B cell (primary cell): Measurements from ENCODE around the gene AQP12B. TPM values are rescaled to one million over a fixed set of nuclear protein-coding genes. Genes with fewer than 3 reads are reported as not detected.

Source experiments
- ATAC-seq: fragments of 200-7000 bp; cut with Tn5 transposase; one replicate; pipeline ENCODE4 v1.10.0; 2021; ENCODE audit warnings: low read depth, mild to moderate bottlenecking, moderate number of reproducible peaks, moderate library complexity
- CTCF ChIA-PET: fragments of 350-600 bp; sonication (Branson Sonifier 250); formaldehyde crosslinking; loops from one replicate; lab custom pipeline; 2021; ENCODE audit warnings: antibody characterized with exemption, inconsistent platforms; lab: Charles Lee
- POLR2A ChIA-PET: fragments of 350-600 bp; sonication (Branson Sonifier 250); formaldehyde crosslinking; loops from one replicate; lab custom pipeline; 2021; ENCODE audit warnings: antibody characterized with exemption; lab: Charles Lee
- DNase-seq: peaks from one replicate; pipeline ENCODE4 v3.0.0; 2013
- H2AFZ ChIP-seq: 2 replicates; pipeline ENCODE4 v1.6.1; 2012; ENCODE audit warnings: mild to moderate bottlenecking, low read depth, low read length; ENCODE audit not compliant: insufficient read depth, poor library complexity, severe bottlenecking
- H3K27ac ChIP-seq, 2 donors: 1 replicate in 1 of 2; 2 replicates in 1 of 2; pipeline ENCODE4 v1.5.1; 2012 to 2013; ENCODE audit warnings: low read length in 2 of 2, mild to moderate bottlenecking in 2 of 2, moderate library complexity in 1 of 2
- H3K27me3 ChIP-seq, 4 experiments: fragments of 200-600 bp in 1 of 4; sonication (generic) in 1 of 4; replicated peaks in 1 of 4; 1 replicate in 2 of 4; 2 replicates in 2 of 4; pipeline versions ENCODE4 v1.6.1 to v1.7.0; 2013 to 2016; ENCODE audit warnings: low read length in 3 of 4, mild to moderate bottlenecking in 2 of 4, mixed read lengths in 1 of 4, moderate library complexity in 1 of 4; ENCODE audit not compliant: insufficient read depth in 4 of 4, control insufficient read depth in 3 of 4; ENCODE audit errors: control extremely low read depth in 1 of 4
- H3K36me3 ChIP-seq, 2 experiments: replicated peaks in 1 of 2; 1 replicate in 1 of 2; 2 replicates in 1 of 2; pipeline versions ENCODE4 v1.6.1 to v1.7.1; 2013; ENCODE audit warnings: low read length in 1 of 2; ENCODE audit not compliant: insufficient read depth in 2 of 2, control insufficient read depth in 1 of 2; ENCODE audit errors: control extremely low read depth in 1 of 2, extremely low read depth in 1 of 2
- H3K4me1 ChIP-seq, 2 donors: fragments of 200-600 bp in 1 of 2; sonication (generic) in 1 of 2; 1 replicate in 1 of 2; 2 replicates in 1 of 2; pipeline versions ENCODE4 v1.5.1 to v1.6.1; 2013 to 2017; ENCODE audit warnings: low read length in 2 of 2; ENCODE audit not compliant: control insufficient read depth in 2 of 2, insufficient read depth in 2 of 2
- H3K4me2 ChIP-seq: replicated peaks from 2 replicates; pipeline ENCODE3; 2012; ENCODE audit warnings: mild to moderate bottlenecking, low read depth, low read length; ENCODE audit not compliant: poor library complexity, severe bottlenecking
- H3K4me3 ChIP-seq, 5 experiments: fragments of 200-600 bp in 1 of 5; sonication (generic) in 1 of 5; 1 replicate in 3 of 5; 2 replicates in 2 of 5; pipeline versions ENCODE4 v1.5.1 to v1.7.0; 2011 to 2016; ENCODE audit warnings: low read length in 4 of 5, mild to moderate bottlenecking in 4 of 5, low read depth in 2 of 5, control low read depth in 1 of 5, moderate library complexity in 1 of 5; ENCODE audit not compliant: insufficient read depth in 1 of 5; ENCODE audit errors: control extremely low read depth in 1 of 5, extremely low read depth in 1 of 5
- H3K79me2 ChIP-seq: fragments of 200-600 bp; sonication (generic); one replicate; pipeline ENCODE4 v1.6.0; 2016; ENCODE audit warnings: low read length; ENCODE audit not compliant: control insufficient read depth, insufficient read depth
- H3K9ac ChIP-seq: fragments of 200-600 bp; sonication (generic); 2 replicates; pipeline ENCODE4 v1.6.1; 2017; ENCODE audit warnings: mild to moderate bottlenecking, low read length, moderate library complexity
- H3K9me3 ChIP-seq, 3 donors: one replicate each; pipeline versions ENCODE4 v1.6.1 to v1.7.1; 2013; ENCODE audit warnings: low read length in 2 of 3; ENCODE audit not compliant: control insufficient read depth in 2 of 3, insufficient read depth in 1 of 3; ENCODE audit errors: control extremely low read depth in 1 of 3
- H4K20me1 ChIP-seq: 2 replicates; pipeline ENCODE4 v1.6.0; 2012; ENCODE audit warnings: mild to moderate bottlenecking, low read length; ENCODE audit not compliant: insufficient read depth, control insufficient read depth, poor library complexity, severe bottlenecking
- H3K27ac Mint-ChIP-seq: one replicate; pipeline ENCODE4 v1.8.0; 2021; ENCODE audit warnings: mixed read lengths
- H3K27me3 Mint-ChIP-seq: one replicate; pipeline ENCODE4 v1.8.0; 2021; ENCODE audit warnings: mixed read lengths
- H3K4me1 Mint-ChIP-seq: one replicate; pipeline ENCODE4 v1.8.0; 2021; ENCODE audit warnings: mixed read lengths
- H3K4me3 Mint-ChIP-seq: one replicate; pipeline ENCODE4 v1.8.0; 2021; ENCODE audit warnings: mixed read lengths
- H3K9me3 Mint-ChIP-seq: one replicate; pipeline ENCODE4 v1.8.0; 2022; ENCODE audit warnings: mixed read lengths; ENCODE audit not compliant: insufficient read depth
- EZH2 ChIP-seq: IDR thresholded peaks from 2 replicates; pipeline ENCODE4 v1.6.1; 2012; ENCODE audit warnings: borderline replicate concordance, low read depth, mild to moderate bottlenecking, moderate library complexity, low read length; ENCODE audit not compliant: insufficient read depth, poor library complexity, severe bottlenecking
- WGBS: methylation state at CpG from one replicate; pipeline ENCODE4 v1.1.5; 2013; ENCODE audit warnings: missing lambda C conversion rate; ENCODE audit not compliant: insufficient coverage; 5-methylcytosine and 5-hydroxymethylcytosine counted together
- intact Hi-C: fragments of 100-400 bp; cut with micrococcal nuclease; formaldehyde crosslinking; loops from one replicate; pipeline ENCODE4 v1.10.0; 2022
- polyA plus RNA-seq: library from polyadenylated mRNA; depleted of rRNA; stranded (reverse); fragments of >200 nt; gene quantifications from 2 replicates; pipeline ENCODE4 v1.2.3, GENCODE V29; 2012
- total RNA-seq, 2 donors: library from RNA; stranded (reverse); fragments of 120-200 nt in 1 of 2; gene quantifications; 1 replicate in 1 of 2; 2 replicates in 1 of 2; pipeline versions ENCODE4 v1.2.3 to v1.2.4, GENCODE V29; 2013 to 2022
- TF ChIP-seq, protein P1 (sequence below): fragments of 200-600 bp; IDR thresholded peaks from one replicate; pipeline ENCODE4 v1.8.0; 2022; ENCODE audit warnings: antibody characterized with exemption, mild to moderate bottlenecking

The AQP12B gene
- total and polyA plus RNA-seq, 2 donors (not counting 1 experiment from before 2014, with no cell fraction given) = not detected

DNA sequence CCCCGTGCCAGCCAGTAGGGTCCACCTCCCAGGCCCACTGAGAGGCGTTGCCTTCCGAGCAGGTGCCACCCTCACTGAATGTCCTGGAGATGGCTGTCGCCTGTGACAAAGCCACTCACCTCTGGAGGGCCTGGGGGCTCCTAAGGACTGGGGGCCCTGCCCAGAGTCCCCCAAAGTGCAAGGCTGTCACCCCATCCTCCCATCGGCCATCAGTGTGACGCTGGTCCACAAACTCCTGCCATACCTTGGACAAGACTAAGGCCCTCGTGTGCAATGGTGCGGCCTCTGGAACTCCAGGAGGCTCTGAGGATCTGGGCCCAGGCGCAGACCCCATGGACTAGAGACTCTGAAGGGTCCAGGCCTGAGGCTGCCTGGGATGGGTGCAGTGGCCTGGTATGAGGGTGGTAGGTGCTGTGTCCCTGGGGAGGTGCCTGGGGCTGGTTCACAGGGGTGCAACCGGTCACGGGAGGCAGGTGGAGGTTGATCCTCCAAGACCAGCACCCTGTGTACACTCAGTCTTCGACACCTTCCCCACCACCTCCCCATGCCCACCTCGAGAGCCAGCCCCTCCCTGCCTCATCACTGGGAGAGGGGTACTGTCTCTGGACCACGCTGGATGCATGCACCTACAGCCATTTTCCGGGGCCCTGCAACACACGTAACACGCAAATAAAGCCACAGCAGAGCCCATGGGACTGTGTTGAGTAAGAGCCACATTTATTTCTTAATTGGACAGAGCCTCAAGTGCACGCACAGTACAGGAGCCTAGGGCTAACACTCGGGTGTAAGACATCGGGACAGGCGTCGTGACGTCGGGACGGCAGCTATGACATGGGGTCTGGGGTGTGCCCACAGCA, 30.6 kb upstream of the AQP12B start:
- 93% methylated on average over 22 of the region's 25 CpGs for WGBS
- no peaks in the 10 kb centered on the region for H4K20me1 ChIP-seq
- POLR2A ChIA-PET = no interaction called here
- CTCF ChIA-PET = no interaction called here
- Mint-ChIP-seq H3K9me3 (no peaks in the 10 kb centered on the region), H3K4me3 (no peak overlapping the region), H3K27ac (no peak overlapping the region), H3K4me1 (no peaks in the 10 kb centered on the region), H3K27me3 (peaks cover 5% of the 10 kb centered on the region)
- no peak overlapping the region for H3K9ac ChIP-seq
- peaks cover 0 to 1% (median 0%) of the 10 kb centered on the region in 3 donors for H3K9me3 ChIP-seq
- no peaks in the 10 kb centered on the region for H3K27me3 ChIP-seq
- TF ChIP-seq EZH2 = no peak
- TF ChIP-seq, protein P1, sequence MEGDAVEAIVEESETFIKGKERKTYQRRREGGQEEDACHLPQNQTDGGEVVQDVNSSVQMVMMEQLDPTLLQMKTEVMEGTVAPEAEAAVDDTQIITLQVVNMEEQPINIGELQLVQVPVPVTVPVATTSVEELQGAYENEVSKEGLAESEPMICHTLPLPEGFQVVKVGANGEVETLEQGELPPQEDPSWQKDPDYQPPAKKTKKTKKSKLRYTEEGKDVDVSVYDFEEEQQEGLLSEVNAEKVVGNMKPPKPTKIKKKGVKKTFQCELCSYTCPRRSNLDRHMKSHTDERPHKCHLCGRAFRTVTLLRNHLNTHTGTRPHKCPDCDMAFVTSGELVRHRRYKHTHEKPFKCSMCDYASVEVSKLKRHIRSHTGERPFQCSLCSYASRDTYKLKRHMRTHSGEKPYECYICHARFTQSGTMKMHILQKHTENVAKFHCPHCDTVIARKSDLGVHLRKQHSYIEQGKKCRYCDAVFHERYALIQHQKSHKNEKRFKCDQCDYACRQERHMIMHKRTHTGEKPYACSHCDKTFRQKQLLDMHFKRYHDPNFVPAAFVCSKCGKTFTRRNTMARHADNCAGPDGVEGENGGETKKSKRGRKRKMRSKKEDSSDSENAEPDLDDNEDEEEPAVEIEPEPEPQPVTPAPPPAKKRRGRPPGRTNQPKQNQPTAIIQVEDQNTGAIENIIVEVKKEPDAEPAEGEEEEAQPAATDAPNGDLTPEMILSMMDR = no peak
- no peaks in the 10 kb centered on the region for H3K4me1 ChIP-seq
- H3K79me2 ChIP-seq = no peaks in the 10 kb centered on the region
- H2AFZ ChIP-seq = no peak overlapping the region
- H3K4me2 ChIP-seq = no peak overlapping the region
- H3K27ac ChIP-seq = no peak overlapping the region
- H3K4me3 ChIP-seq = no peak overlapping the region
- intact Hi-C loops = no loop called here
- DNase-seq (no peak), ATAC-seq (no peak)
- H3K36me3 ChIP-seq = no peaks in the 10 kb centered on the region

DNA sequence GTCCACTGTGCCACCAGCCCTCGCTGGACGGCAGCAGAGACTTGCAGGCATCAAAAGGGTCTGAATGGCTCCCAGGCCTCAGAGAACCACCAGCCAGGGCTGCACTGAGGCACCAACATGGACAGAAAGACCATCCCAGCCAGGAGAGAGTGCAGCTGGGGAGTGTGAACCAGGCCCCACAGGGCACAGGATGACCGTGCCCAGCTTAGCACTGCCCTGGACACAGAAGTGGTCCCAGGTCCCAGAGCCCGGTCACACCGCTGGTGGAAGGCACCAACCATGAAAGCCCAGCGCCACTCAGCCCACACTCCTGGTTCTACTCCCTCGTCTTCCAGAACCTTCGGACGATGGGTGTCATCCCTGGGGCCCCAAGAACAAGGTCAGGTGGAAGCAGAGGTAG, 29.4 kb upstream of the AQP12B start:
- WGBS = 91% methylated on average over 9 of the region's 9 CpGs
- intact Hi-C loops = no loop called here
- CTCF ChIA-PET = no interaction called here

More for the DNA sequence above, 29.4 kb upstream of the AQP12B start:
- Histone ChIP-seq H3K36me3 (no peaks in the 10 kb centered on the region), H3K4me3 (no peak overlapping the region), H3K27me3 (no peaks in the 10 kb centered on the region), H3K27ac (no peak overlapping the region), H3K79me2 (no peaks in the 10 kb centered on the region), H3K9me3 (no peaks in the 10 kb centered on the region), H3K9ac (no peak overlapping the region), H3K4me1 (no peaks in the 10 kb centered on the region), H3K4me2 (no peak overlapping the region), H4K20me1 (no peaks in the 10 kb centered on the region), H2AFZ (no peak overlapping the region)
- Mint-ChIP-seq H3K4me1 (no peaks in the 10 kb centered on the region), H3K27ac (no peak overlapping the region), H3K9me3 (no peaks in the 10 kb centered on the region), H3K27me3 (peaks cover 11% of the 10 kb centered on the region), H3K4me3 (no peak overlapping the region)
- POLR2A ChIA-PET = no interaction called here
- no peak for TF ChIP-seq EZH2
- TF ChIP-seq, protein P1 = no peak
- no peak for DNase-seq
- ATAC-seq = no peak
